B cell (primary cell): ENCODE results near the gene PTPRM.

ENCODE experiments used
- CTCF ChIP-seq: fragments of 200-600 bp; IDR thresholded peaks from one replicate; pipeline ENCODE4 v1.8.0; 2022; ENCODE audit warnings: antibody characterized with exemption, mild to moderate bottlenecking
- EZH2 ChIP-seq: IDR thresholded peaks from 2 replicates; pipeline ENCODE4 v1.6.1; 2012; ENCODE audit warnings: borderline replicate concordance, low read depth, mild to moderate bottlenecking, moderate library complexity, low read length; ENCODE audit not compliant: insufficient read depth, poor library complexity, severe bottlenecking

- no peak for TF ChIP-seq CTCF
- no peak for TF ChIP-seq EZH2
Observed at GRCh38 chr18:7900091-7900490, 333.0 kb downstream of the PTPRM start.
